HepG2 (cell line): ENCODE results near the gene GNA15. TPM values are rescaled to one million over a fixed set of nuclear protein-coding genes. Genes with fewer than 3 reads are reported as not detected.

Experiments used
- ATAC-seq: fragments of 200-7000 bp; cut with Tn5 transposase; 3 replicates; pipeline ENCODE4 v1.9.1; 2020; ENCODE audit warnings: mild to moderate bottlenecking, moderate library complexity
- BruUV-seq: library from RNA; stranded (reverse); fragments of 400-500 nt; replicated peaks from 2 replicates; lab custom pipeline; 2021; lab: Mats Ljungman, UMichigan
- CTCF ChIA-PET: fragments of 300-600 bp; formaldehyde crosslinking; extraction: SDS; loops from one replicate; lab custom pipeline; 2021; ENCODE audit warnings: low total read pairs, inconsistent platforms, low intra/inter-chr PET ratio; lab: Yijun Ruan, JAX
- POLR2A ChIA-PET: fragments of 350-600 bp; sonication (Branson Sonifier 250); formaldehyde crosslinking; loops from one replicate; lab custom pipeline; 2020; ENCODE audit warnings: antibody characterized with exemption, inconsistent platforms; lab: Yijun Ruan, JAX
- DNase-seq: peaks from one replicate; pipeline ENCODE4 v3.0.0-alpha.2; 2015; ENCODE audit warnings: low spot score
- FAIRE-seq: peaks from 3 replicates; lab custom pipeline; 2011; peaks lifted over from hg19 to GRCh38; lab: Jason Lieb, UNC
- H2AFZ ChIP-seq: one replicate; pipeline ENCODE4 v1.6.1; 2011; ENCODE audit warnings: low read length, inconsistent platforms
- H3K27ac ChIP-seq: fragments of 300-600 bp; 3 replicates; pipeline ENCODE4 v1.8.0; 2011; ENCODE audit warnings: mixed run types, mild to moderate bottlenecking, mixed read lengths, low read length, inconsistent platforms; ENCODE audit not compliant: insufficient read depth; ENCODE audit errors: extremely low read length
- H3K27me3 ChIP-seq, 2 experiments: fragments of 200-600 bp in 1 of 2; 2 replicates in 1 of 2; 3 replicates in 1 of 2; pipeline versions ENCODE4 v1.6.0 to v1.8.0; 2011; ENCODE audit warnings: low read length in 2 of 2, mild to moderate bottlenecking in 2 of 2, moderate library complexity in 2 of 2, inconsistent platforms in 1 of 2; ENCODE audit not compliant: insufficient read depth in 2 of 2, control insufficient read depth in 1 of 2
- H3K36me3 ChIP-seq, 2 experiments: fragments of 200-600 bp in 1 of 2; replicated peaks in 1 of 2; 2 replicates in 1 of 2; 3 replicates in 1 of 2; pipeline versions ENCODE4 v1.5.1 to v1.8.0; 2011; ENCODE audit warnings: low read length in 2 of 2, inconsistent platforms in 1 of 2; ENCODE audit not compliant: insufficient read depth in 2 of 2, control insufficient read depth in 1 of 2
- H3K4me1 ChIP-seq: 2 replicates; pipeline ENCODE4 v1.5.1; 2012; ENCODE audit warnings: low read length, inconsistent platforms; ENCODE audit not compliant: insufficient read depth
- H3K4me2 ChIP-seq: 2 replicates; pipeline ENCODE4 v1.6.0; 2011; ENCODE audit warnings: low read depth, low read length, inconsistent platforms
- H3K4me3 ChIP-seq, 3 experiments: fragments of 200-600 bp in 1 of 3; sonication (generic), shearing (Covaris generic) in 1 of 3; replicated peaks in 1 of 3; 2 replicates each; pipeline ENCODE4 v1.5.1; 2011 to 2016; ENCODE audit warnings: low read length in 3 of 3, inconsistent platforms in 2 of 3, low read depth in 2 of 3, mild to moderate bottlenecking in 2 of 3, control low read depth in 1 of 3, mixed read lengths in 1 of 3; ENCODE audit not compliant: insufficient read depth in 1 of 3
- H3K79me2 ChIP-seq: one replicate; pipeline ENCODE4 v1.6.1; 2011; ENCODE audit warnings: low read length, inconsistent platforms; ENCODE audit not compliant: insufficient read depth
- H3K9ac ChIP-seq: 2 replicates; pipeline ENCODE4 v1.6.0; 2011; ENCODE audit warnings: mild to moderate bottlenecking, low read depth, low read length, inconsistent platforms; ENCODE audit not compliant: insufficient read depth
- H3K9me3 ChIP-seq: 2 replicates; pipeline ENCODE4 v1.5.1; 2012; ENCODE audit warnings: mild to moderate bottlenecking, low read length
- H4K20me1 ChIP-seq: 2 replicates; pipeline ENCODE4 v1.6.0; 2011; ENCODE audit warnings: inconsistent platforms, mild to moderate bottlenecking, low read length, moderate library complexity; ENCODE audit not compliant: insufficient read depth
- DNMT3B ChIP-seq: conservative IDR thresholded peaks from 2 replicates; pipeline ENCODE4 v1.6.1; 2016; ENCODE audit warnings: missing biosample characterization, control low read depth
- FOXA1 ChIP-seq, 2 experiments: fragments of 450-650 bp in 1 of 2; sonication (generic) in 1 of 2; formaldehyde crosslinking in 1 of 2; IDR thresholded peaks; 2 replicates each; pipeline versions ENCODE4 v1.4.0 to v1.6.1; 2016 to 2020; ENCODE audit warnings: missing genetic modification reagents in 1 of 2
- GABPA ChIP-seq, 2 experiments: IDR thresholded peaks; 2 replicates each; pipeline ENCODE4 v1.6.1; 2011 to 2016; ENCODE audit warnings: low read depth in 2 of 2, low read length in 1 of 2, missing biosample characterization in 1 of 2, missing genetic modification characterization in 1 of 2
- HMG20A ChIP-seq: IDR thresholded peaks from 2 replicates; pipeline ENCODE4 v1.6.1; 2016; ENCODE audit warnings: borderline replicate concordance
- POLR2A ChIP-seq, 2 experiments: IDR thresholded peaks; 2 replicates each; pipeline ENCODE4 v1.6.1; 2011; ENCODE audit warnings: low read depth in 2 of 2, low read length in 2 of 2, mild to moderate bottlenecking in 1 of 2, moderate library complexity in 1 of 2; ENCODE audit not compliant: insufficient read depth in 1 of 2
- POLR2G ChIP-seq: fragments of 200-400 bp; formaldehyde crosslinking; IDR thresholded peaks from 2 replicates; pipeline ENCODE4 v1.6.1; 2018; ENCODE audit warnings: mild to moderate bottlenecking, low read depth, low read length, moderate library complexity
- ZSCAN9 ChIP-seq: IDR thresholded peaks from 2 replicates; pipeline ENCODE4 v1.6.1; 2016; ENCODE audit warnings: borderline replicate concordance
- WGBS: methylation state at CpG from one replicate; pipeline ENCODE4 v1.1.6; 2017; ENCODE audit warnings: low lambda C conversion rate; 5-methylcytosine and 5-hydroxymethylcytosine counted together
- in situ Hi-C: cut with HindIII; loops from 2 replicates; pipeline ENCODE4 v1.10.0; 2017; ENCODE audit warnings: low pct_unique_long_range_greater_than_20kb; ENCODE audit not compliant: extremely low pct_ligation_motif_present
- intact Hi-C: fragments of 100-400 bp; cut with micrococcal nuclease; formaldehyde crosslinking; loops from one replicate; pipeline ENCODE4 v1.10.0; 2022; ENCODE audit not compliant: unreplicated experiment
- polyA plus RNA-seq, 8 experiments: library from polyadenylated mRNA; depleted of rRNA in 3 of 8; stranded (reverse) in 7 of 8; unstranded in 1 of 8; fragments of >200 nt; fragmentation: Illumina TruSeq in 4 of 8; extraction: Trizol in 4 of 8; gene quantifications; 2 replicates each; pipeline versions ENCODE4 v1.2.1 to v1.2.3, GENCODE V29; 2011 to 2016; ENCODE audit warnings: low read depth in 4 of 8, missing spikeins in 1 of 8, mixed read lengths in 1 of 8; ENCODE audit not compliant: insufficient read depth in 1 of 8
- total RNA-seq, 5 experiments: library from RNA; depleted of rRNA; stranded (reverse); fragments of >200 nt; fragmentation: Illumina TruSeq; extraction: Trizol; gene quantifications; 2 replicates each; pipeline ENCODE4 v1.2.3, GENCODE V29; 2016; ENCODE audit warnings: low read depth in 1 of 5
- TF ChIP-seq, protein P1 (sequence below): sonication (generic); formaldehyde crosslinking; IDR thresholded peaks from 2 replicates; pipeline ENCODE4 v1.4.0; 2020; ENCODE audit warnings: mild to moderate bottlenecking, missing genetic modification reagents

The GNA15 gene
- total and polyA plus RNA-seq, 2 of the 13 experiments (the other 11 are each of a cell fraction or from before 2014, with no cell fraction given), result not detected

DNA sequence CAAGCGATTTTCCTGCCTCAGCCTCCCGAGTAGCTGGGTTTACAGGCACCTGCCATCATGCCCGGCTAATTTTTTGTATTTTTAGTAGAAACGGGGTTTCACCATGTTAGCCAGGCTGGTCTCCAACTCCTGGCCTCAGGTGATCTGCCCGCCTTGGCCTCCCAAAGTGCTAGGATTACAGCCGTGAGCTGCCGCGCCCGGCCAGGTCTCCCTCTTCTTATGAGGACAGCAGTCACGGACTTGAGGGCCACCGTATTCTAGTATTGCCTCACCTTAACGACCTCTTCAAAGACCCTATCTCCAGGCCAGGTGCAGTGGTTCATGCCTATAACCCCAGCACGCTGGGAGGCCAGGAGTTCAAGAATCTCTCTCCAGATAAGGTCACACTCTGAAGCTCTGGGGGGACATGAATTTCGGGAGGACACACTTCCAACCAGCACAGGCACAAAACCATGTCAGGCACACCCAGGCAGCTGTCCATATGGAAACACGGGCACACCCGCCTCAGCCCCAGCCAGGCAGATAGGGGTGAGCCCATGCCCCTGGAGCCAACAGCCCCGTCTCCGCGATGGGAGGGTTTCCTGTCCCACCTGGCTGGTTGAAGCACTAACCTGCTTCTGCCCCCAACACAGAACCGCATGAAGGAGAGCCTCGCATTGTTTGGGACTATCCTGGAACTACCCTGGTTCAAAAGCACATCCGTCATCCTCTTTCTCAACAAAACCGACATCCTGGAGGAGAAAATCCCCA is 21.4 kb downstream of the GNA15 start:
- Histone ChIP-seq H4K20me1 (no peaks in the 10 kb centered on the region), H3K4me2 (no peak overlapping the region), H3K27me3 (peaks cover 0 to 7% of the 10 kb centered on the region in 2 experiments; a peak in 1 of 5 replicates), H3K4me1 (peaks cover 11% of the 10 kb centered on the region)
- CTCF ChIA-PET, result no interaction called here
- no peak for FAIRE-seq
- TF ChIP-seq DNMT3B (CRISPR knock-in tag) (no peak), POLR2A (IDR thresholded peaks at IDR 0.05; ENCODE audit: insufficient read depth in 1 of 2, low read depth in 2 of 2, low read length in 2 of 2) (no peak), GABPA (IDR thresholded peaks at IDR 0.05; ENCODE audit: low read depth, low read length) (no peak), GABPA (CRISPR knock-in tag; IDR thresholded peaks at IDR 0.05; ENCODE audit: low read depth) (no peak), HMG20A (CRISPR knock-in tag) (no peak), FOXA1 (IDR thresholded peaks at IDR 0.05) (no peak), FOXA1 (CRISPR knock-in tag; IDR thresholded peaks at IDR 0.05) (no peak), POLR2G (no peak), ZSCAN9 (CRISPR knock-in tag) (no peak)
- TF ChIP-seq, protein P1, sequence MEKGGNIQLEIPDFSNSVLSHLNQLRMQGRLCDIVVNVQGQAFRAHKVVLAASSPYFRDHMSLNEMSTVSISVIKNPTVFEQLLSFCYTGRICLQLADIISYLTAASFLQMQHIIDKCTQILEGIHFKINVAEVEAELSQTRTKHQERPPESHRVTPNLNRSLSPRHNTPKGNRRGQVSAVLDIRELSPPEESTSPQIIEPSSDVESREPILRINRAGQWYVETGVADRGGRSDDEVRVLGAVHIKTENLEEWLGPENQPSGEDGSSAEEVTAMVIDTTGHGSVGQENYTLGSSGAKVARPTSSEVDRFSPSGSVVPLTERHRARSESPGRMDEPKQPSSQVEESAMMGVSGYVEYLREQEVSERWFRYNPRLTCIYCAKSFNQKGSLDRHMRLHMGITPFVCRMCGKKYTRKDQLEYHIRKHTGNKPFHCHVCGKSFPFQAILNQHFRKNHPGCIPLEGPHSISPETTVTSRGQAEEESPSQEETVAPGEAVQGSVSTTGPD (CRISPR knock-in tag), result no peak
- TF ChIP-seq, all 625 proteins: peak for 0
- H3K9me3 ChIP-seq, result no peaks in the 10 kb centered on the region
- BruUV-seq, result no TSS peak
- in situ Hi-C loops, result no loop called here
- no peak overlapping the region for H3K9ac ChIP-seq
- DNase-seq (no peak), ATAC-seq (no peak)
- H3K36me3 ChIP-seq, result no peaks in the 10 kb centered on the region
- H3K4me3 ChIP-seq, result no peak overlapping the region
- intact Hi-C loops, result no loop called here
- WGBS, result 44% methylated on average over 15 of the region's 23 CpGs
- POLR2A ChIA-PET, result no interaction called here
- H3K79me2 ChIP-seq, result no peaks in the 10 kb centered on the region
- H3K27ac ChIP-seq, result no peak overlapping the region
- H2AFZ ChIP-seq, result no peak overlapping the region
